Measurements from ENCODE around the gene SLC9C2. TPM values are rescaled to one million over a fixed set of nuclear protein-coding genes. Genes with fewer than 3 reads are reported as not detected.

SLC9C2 gene
- total and polyA plus RNA-seq, 2 donors (not counting 1 experiment from before 2014, with no cell fraction given) = not detected

DNA sequence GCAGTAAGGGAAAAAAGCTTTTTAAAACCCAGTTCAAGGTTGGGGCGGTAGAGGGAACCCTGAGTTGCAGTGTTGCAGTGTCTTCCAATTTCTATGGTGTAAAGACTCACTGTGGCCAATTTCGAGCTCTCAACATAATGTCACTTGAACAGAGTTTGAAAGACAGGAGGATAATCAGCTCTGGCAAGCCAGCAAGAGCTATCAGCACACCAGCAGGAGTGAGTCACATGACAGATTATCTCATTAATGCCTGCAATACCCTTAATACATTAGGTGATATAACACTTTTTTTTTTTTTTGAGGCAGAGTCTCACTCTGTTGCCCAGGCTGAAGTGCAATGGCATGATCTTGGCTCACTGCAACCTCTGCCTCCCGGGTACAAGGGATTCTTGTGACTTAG lies 22.8 kb downstream of the SLC9C2 start:
- Histone ChIP-seq H4K20me1 (ENCODE audit: control insufficient read depth, extremely low read depth, insufficient read depth, low read length) (no peaks in the 10 kb centered on the region), H3K36me3 (ENCODE audit: control insufficient read depth, insufficient read depth, low read length) (no peaks in the 10 kb centered on the region), H3K79me2 (ENCODE audit: control insufficient read depth, insufficient read depth, low read length) (no peaks in the 10 kb centered on the region), H2AFZ (ENCODE audit: low read length) (no peak overlapping the region), H3K9me3 (ENCODE audit: control insufficient read depth, insufficient read depth, low read depth, low read length) (no peaks in the 10 kb centered on the region), H3K9ac (ENCODE audit: insufficient read depth, low read length) (no peak overlapping the region), H3K27ac (ENCODE audit: insufficient read depth, low read length) (no peak overlapping the region), H3K4me2 (ENCODE audit: extremely low read depth, insufficient read depth, low read length) (no peak overlapping the region), H3K4me3 (replicated peaks in 1 of 4; ENCODE audit: control extremely low read depth in 1 of 4, insufficient read depth in 1 of 4, low read depth in 3 of 4, low read length in 4 of 4) (no peak overlapping the region), H3K27me3 (ENCODE audit: control insufficient read depth, insufficient read depth, low read length) (peaks cover 13% of the 10 kb centered on the region), H3K4me1 (ENCODE audit: control insufficient read depth, extremely low read depth, insufficient read depth, low read length) (no peaks in the 10 kb centered on the region)
- no peak for DNase-seq (ENCODE audit: low read depth in 2 of 2)
- TF ChIP-seq, protein P1, sequence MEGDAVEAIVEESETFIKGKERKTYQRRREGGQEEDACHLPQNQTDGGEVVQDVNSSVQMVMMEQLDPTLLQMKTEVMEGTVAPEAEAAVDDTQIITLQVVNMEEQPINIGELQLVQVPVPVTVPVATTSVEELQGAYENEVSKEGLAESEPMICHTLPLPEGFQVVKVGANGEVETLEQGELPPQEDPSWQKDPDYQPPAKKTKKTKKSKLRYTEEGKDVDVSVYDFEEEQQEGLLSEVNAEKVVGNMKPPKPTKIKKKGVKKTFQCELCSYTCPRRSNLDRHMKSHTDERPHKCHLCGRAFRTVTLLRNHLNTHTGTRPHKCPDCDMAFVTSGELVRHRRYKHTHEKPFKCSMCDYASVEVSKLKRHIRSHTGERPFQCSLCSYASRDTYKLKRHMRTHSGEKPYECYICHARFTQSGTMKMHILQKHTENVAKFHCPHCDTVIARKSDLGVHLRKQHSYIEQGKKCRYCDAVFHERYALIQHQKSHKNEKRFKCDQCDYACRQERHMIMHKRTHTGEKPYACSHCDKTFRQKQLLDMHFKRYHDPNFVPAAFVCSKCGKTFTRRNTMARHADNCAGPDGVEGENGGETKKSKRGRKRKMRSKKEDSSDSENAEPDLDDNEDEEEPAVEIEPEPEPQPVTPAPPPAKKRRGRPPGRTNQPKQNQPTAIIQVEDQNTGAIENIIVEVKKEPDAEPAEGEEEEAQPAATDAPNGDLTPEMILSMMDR (conservative IDR thresholded peaks at IDR 0.05 in 1 of 2, IDR thresholded peaks at IDR 0.05 in 1 of 2; ENCODE audit: low read depth in 1 of 2, low read length in 2 of 2) = no peak
- TF ChIP-seq EZH2 (IDR thresholded peaks at IDR 0.05; ENCODE audit: low read length, missing control alignments) = no peak

DNA sequence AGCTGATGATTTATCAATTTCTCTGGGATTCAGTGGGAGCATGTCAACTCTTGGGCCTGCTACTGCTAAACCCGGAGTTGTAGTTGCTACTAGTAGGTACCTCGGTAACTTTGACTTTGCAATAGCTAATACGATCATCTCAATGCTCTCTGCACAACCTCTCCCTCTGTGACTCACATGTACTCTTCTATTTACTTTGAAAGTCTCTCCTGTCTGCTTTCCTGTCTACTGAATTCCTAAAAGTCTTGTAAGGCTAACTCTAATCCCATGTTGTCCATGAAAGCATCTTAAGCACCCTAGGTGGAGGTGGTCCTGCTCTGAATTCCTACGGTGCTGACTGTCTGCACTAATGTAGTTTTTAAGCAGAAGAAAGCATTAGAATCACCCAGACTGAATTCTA lies 29.3 kb downstream of the SLC9C2 start:
- Histone ChIP-seq H4K20me1 (ENCODE audit: control insufficient read depth, extremely low read depth, insufficient read depth, low read length) (no peaks in the 10 kb centered on the region), H2AFZ (ENCODE audit: low read length) (no peak overlapping the region), H3K79me2 (ENCODE audit: control insufficient read depth, insufficient read depth, low read length) (no peaks in the 10 kb centered on the region), H3K27ac (ENCODE audit: insufficient read depth, low read length) (no peak overlapping the region), H3K4me3 (replicated peaks in 1 of 4; ENCODE audit: control extremely low read depth in 1 of 4, insufficient read depth in 1 of 4, low read depth in 3 of 4, low read length in 4 of 4) (no peak overlapping the region), H3K27me3 (ENCODE audit: control insufficient read depth, insufficient read depth, low read length) (peaks cover 2% of the 10 kb centered on the region), H3K4me1 (ENCODE audit: control insufficient read depth, extremely low read depth, insufficient read depth, low read length) (no peaks in the 10 kb centered on the region), H3K9ac (ENCODE audit: insufficient read depth, low read length) (no peak overlapping the region), H3K9me3 (ENCODE audit: control insufficient read depth, insufficient read depth, low read depth, low read length) (no peaks in the 10 kb centered on the region), H3K4me2 (ENCODE audit: extremely low read depth, insufficient read depth, low read length) (no peak overlapping the region), H3K36me3 (ENCODE audit: control insufficient read depth, insufficient read depth, low read length) (no peaks in the 10 kb centered on the region)
- DNase-seq (ENCODE audit: low read depth in 2 of 2) = peak in 1 of 2 donors; percentile 4
- no peak for TF ChIP-seq EZH2 (IDR thresholded peaks at IDR 0.05; ENCODE audit: low read length, missing control alignments)
- TF ChIP-seq, protein P1 (conservative IDR thresholded peaks at IDR 0.05 in 1 of 2, IDR thresholded peaks at IDR 0.05 in 1 of 2; ENCODE audit: low read depth in 1 of 2, low read length in 2 of 2) = no peak

DNA sequence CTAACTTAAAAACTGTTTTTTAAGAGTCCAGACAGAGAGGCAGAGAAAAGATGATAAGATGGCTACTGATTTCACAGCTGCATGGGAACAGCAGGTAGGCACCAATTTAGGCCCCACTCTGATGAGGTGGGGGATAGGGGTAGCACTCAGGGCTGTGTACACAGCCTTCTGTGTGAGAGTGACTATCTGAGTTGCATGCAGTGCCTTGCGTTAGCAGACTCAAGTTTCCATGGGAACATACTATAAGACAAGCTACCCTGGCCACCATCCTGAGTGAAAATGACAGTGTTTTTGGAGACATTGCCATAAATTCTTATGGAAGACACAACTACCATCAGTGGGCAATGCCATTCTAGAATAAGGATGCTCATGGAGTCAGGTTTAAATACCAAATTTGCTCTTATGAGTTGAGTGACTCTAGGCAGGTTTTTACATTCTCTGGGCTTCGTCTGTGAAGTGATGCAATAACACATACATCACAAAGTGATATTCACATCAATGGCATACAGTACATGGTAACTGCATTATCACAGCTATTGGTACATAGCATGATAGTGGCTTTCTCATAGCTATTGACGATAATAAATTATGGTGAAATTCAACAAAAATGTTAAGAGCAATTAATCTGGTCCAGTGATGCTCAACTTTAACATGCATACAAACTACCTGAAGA lies 30.5 kb downstream of the SLC9C2 start:
- Histone ChIP-seq H3K79me2 (ENCODE audit: control insufficient read depth, insufficient read depth, low read length) (no peaks in the 10 kb centered on the region), H3K27me3 (ENCODE audit: control insufficient read depth, insufficient read depth, low read length) (no peaks in the 10 kb centered on the region), H4K20me1 (ENCODE audit: control insufficient read depth, extremely low read depth, insufficient read depth, low read length) (no peaks in the 10 kb centered on the region), H2AFZ (ENCODE audit: low read length) (no peak overlapping the region), H3K4me1 (ENCODE audit: control insufficient read depth, extremely low read depth, insufficient read depth, low read length) (no peaks in the 10 kb centered on the region), H3K9me3 (ENCODE audit: control insufficient read depth, insufficient read depth, low read depth, low read length) (no peaks in the 10 kb centered on the region), H3K4me2 (ENCODE audit: extremely low read depth, insufficient read depth, low read length) (no peak overlapping the region), H3K4me3 (replicated peaks in 1 of 4; ENCODE audit: control extremely low read depth in 1 of 4, insufficient read depth in 1 of 4, low read depth in 3 of 4, low read length in 4 of 4) (no peak overlapping the region), H3K9ac (ENCODE audit: insufficient read depth, low read length) (no peak overlapping the region), H3K27ac (ENCODE audit: insufficient read depth, low read length) (no peak overlapping the region), H3K36me3 (ENCODE audit: control insufficient read depth, insufficient read depth, low read length) (no peaks in the 10 kb centered on the region)
- no peak for TF ChIP-seq EZH2 (IDR thresholded peaks at IDR 0.05; ENCODE audit: low read length, missing control alignments)
- TF ChIP-seq, protein P1 (conservative IDR thresholded peaks at IDR 0.05 in 1 of 2, IDR thresholded peaks at IDR 0.05 in 1 of 2; ENCODE audit: low read depth in 1 of 2, low read length in 2 of 2) = no peak
- DNase-seq (ENCODE audit: low read depth in 2 of 2) = no peak
